Activated CD8-positive, alpha-beta T cell treated with anti-CD3 and anti-CD28 coated beads, Interleukin-2, amount 10 ng/mL, durations not matched to agents 7 days and 5 days (primary cell): ENCODE results near the gene PDE8B. TPM values are rescaled to one million over a fixed set of nuclear protein-coding genes. Genes with fewer than 3 reads are reported as not detected.

ENCODE experiments used
- ATAC-seq: fragments of 150-1000 bp; cut with Tn5 transposase; one replicate; pipeline ENCODE4 v1.10.0; 2021; ENCODE audit warnings: moderate library complexity
- CTCF ChIA-PET: fragments of 350-600 bp; sonication (Branson Sonifier 250); formaldehyde crosslinking; loops from one replicate; lab custom pipeline; 2021; ENCODE audit warnings: antibody characterized with exemption; lab: Charles Lee
- POLR2A ChIA-PET: fragments of 350-600 bp; sonication (Branson Sonifier 250); formaldehyde crosslinking; loops from one replicate; lab custom pipeline; 2021; ENCODE audit warnings: antibody characterized with exemption; lab: Charles Lee
- DNase-seq: peaks from one replicate; pipeline ENCODE4 v3.0.0-alpha.2; 2020
- H3K27ac Mint-ChIP-seq: one replicate; pipeline ENCODE4 v1.8.0; 2021; ENCODE audit warnings: mild to moderate bottlenecking, mixed read lengths
- H3K27me3 Mint-ChIP-seq: one replicate; pipeline ENCODE4 v1.8.0; 2021; ENCODE audit warnings: low read depth, mixed read lengths
- H3K36me3 Mint-ChIP-seq: one replicate; pipeline ENCODE4 v1.8.0; 2021; ENCODE audit warnings: low read depth, mixed read lengths
- H3K4me1 Mint-ChIP-seq: one replicate; pipeline ENCODE4 v1.8.0; 2021; ENCODE audit warnings: low read depth, mixed read lengths
- H3K4me3 Mint-ChIP-seq: one replicate; pipeline ENCODE4 v1.8.0; 2021; ENCODE audit warnings: mild to moderate bottlenecking, mixed read lengths
- H3K9me3 Mint-ChIP-seq: one replicate; pipeline ENCODE4 v1.8.0; 2022; ENCODE audit warnings: mixed read lengths; ENCODE audit not compliant: insufficient read depth
- total RNA-seq, 2 experiments: library from RNA; stranded (reverse); gene quantifications; one replicate each; pipeline ENCODE4 v1.2.3, GENCODE V29; 2021

The PDE8B gene
- total RNA-seq, 2 experiments from 2014 or later: not detected

- Mint-ChIP-seq H3K4me3 (no peak overlapping the region), H3K9me3 (no peaks in the 10 kb centered on the region), H3K4me1 (peaks cover 10% of the 10 kb centered on the region), H3K36me3 (peaks cover 6% of the 10 kb centered on the region), H3K27me3 (no peaks in the 10 kb centered on the region), H3K27ac (no peak overlapping the region)
- no peak for DNase-seq
- CTCF ChIA-PET: no interaction called here
- no peak for ATAC-seq
- POLR2A ChIA-PET: no interaction called here
Measured at GRCh38 chr5:77428526-77428925, 218.0 kb downstream of the PDE8B start.

- CTCF ChIA-PET: no interaction called here
- H3K27me3 Mint-ChIP-seq: no peaks in the 10 kb centered on the region
Measured at GRCh38 chr5:77430726-77431125, 220.2 kb downstream of the PDE8B start.

GRCh38 chr5:77431286-77431685, 220.8 kb downstream of the PDE8B start:
- peaks cover 11% of the 10 kb centered on the region for H3K36me3 Mint-ChIP-seq
- no peaks in the 10 kb centered on the region for H3K9me3 Mint-ChIP-seq
- POLR2A ChIA-PET: no interaction called here
- no peaks in the 10 kb centered on the region for H3K27me3 Mint-ChIP-seq
- no peak for DNase-seq
- H3K27ac Mint-ChIP-seq: no peak overlapping the region
- CTCF ChIA-PET: no interaction called here
- H3K4me1 Mint-ChIP-seq: peaks cover 10% of the 10 kb centered on the region
- no peak for ATAC-seq
- no peak overlapping the region for H3K4me3 Mint-ChIP-seq

More at GRCh38 chr5:77430726-77431125, 220.2 kb downstream of the PDE8B start:
- no peak overlapping the region for H3K4me3 Mint-ChIP-seq
- H3K36me3 Mint-ChIP-seq: peaks cover 11% of the 10 kb centered on the region
- ATAC-seq (no peak), DNase-seq (no peak)
- H3K9me3 Mint-ChIP-seq: no peaks in the 10 kb centered on the region
- no peak overlapping the region for H3K27ac Mint-ChIP-seq
- POLR2A ChIA-PET: no interaction called here
- H3K4me1 Mint-ChIP-seq: peaks cover 10% of the 10 kb centered on the region

GRCh38 chr5:77431719-77432118, 221.2 kb downstream of the PDE8B start:
- Mint-ChIP-seq H3K9me3 (no peaks in the 10 kb centered on the region), H3K4me3 (no peak overlapping the region), H3K4me1 (peaks cover 10% of the 10 kb centered on the region), H3K36me3 (peaks cover 11% of the 10 kb centered on the region), H3K27me3 (no peaks in the 10 kb centered on the region), H3K27ac (no peak overlapping the region)
- ChIA-PET POLR2A (no interaction called here), CTCF (no interaction called here)
- DNase-seq (no peak), ATAC-seq (no peak)

GRCh38 chr5:77437194-77437593, 226.7 kb downstream of the PDE8B start:
- Mint-ChIP-seq H3K27ac (no peak overlapping the region), H3K36me3 (peaks cover 10% of the 10 kb centered on the region), H3K9me3 (no peaks in the 10 kb centered on the region), H3K27me3 (no peaks in the 10 kb centered on the region), H3K4me3 (no peak overlapping the region), H3K4me1 (no peaks in the 10 kb centered on the region)
- ATAC-seq (no peak), DNase-seq (no peak)
- POLR2A ChIA-PET: no interaction called here
- CTCF ChIA-PET: interaction anchor here (0.9 to 1.6 kb wide), 4 partner anchors 10 to 292 kb away, joined by 3 to 10 read pairs (median 4); no protein-coding TSS in a partner anchor

- H3K9me3 Mint-ChIP-seq: no peaks in the 10 kb centered on the region
- ATAC-seq (no peak), DNase-seq (no peak)
- H3K27ac Mint-ChIP-seq: no peak overlapping the region
- ChIA-PET CTCF (interaction anchor here (0.9 to 1.6 kb wide), 3 partner anchors 11 to 293 kb away, joined by 3 to 10 read pairs (median 3); no protein-coding TSS in a partner anchor), POLR2A (no interaction called here)
- no peaks in the 10 kb centered on the region for H3K4me1 Mint-ChIP-seq
- H3K27me3 Mint-ChIP-seq: no peaks in the 10 kb centered on the region
- H3K4me3 Mint-ChIP-seq: no peak overlapping the region
- H3K36me3 Mint-ChIP-seq: peaks cover 6% of the 10 kb centered on the region
Measured at GRCh38 chr5:77438071-77438470, 227.6 kb downstream of the PDE8B start.

GRCh38 chr5:77443670-77444069, 233.2 kb downstream of the PDE8B start:
- peaks cover 26% of the 10 kb centered on the region for H3K36me3 Mint-ChIP-seq
- H3K4me1 Mint-ChIP-seq: no peaks in the 10 kb centered on the region
- no peaks in the 10 kb centered on the region for H3K9me3 Mint-ChIP-seq
- no peaks in the 10 kb centered on the region for H3K27me3 Mint-ChIP-seq
- DNase-seq (no peak), ATAC-seq (no peak)
- H3K4me3 Mint-ChIP-seq: no peak overlapping the region
- ChIA-PET POLR2A (no interaction called here), CTCF (no interaction called here)
- H3K27ac Mint-ChIP-seq: no peak overlapping the region

GRCh38 chr5:77444356-77444755, 233.9 kb downstream of the PDE8B start:
- ATAC-seq: no peak
- Mint-ChIP-seq H3K27me3 (no peaks in the 10 kb centered on the region), H3K36me3 (peaks cover 33% of the 10 kb centered on the region), H3K4me3 (no peak overlapping the region), H3K27ac (no peak overlapping the region), H3K4me1 (no peaks in the 10 kb centered on the region), H3K9me3 (no peaks in the 10 kb centered on the region)
- ChIA-PET CTCF (no interaction called here), POLR2A (no interaction called here)
- no peak for DNase-seq

- no peaks in the 10 kb centered on the region for H3K4me1 Mint-ChIP-seq
- ChIA-PET CTCF (no interaction called here), POLR2A (no interaction called here)
- no peak overlapping the region for H3K27ac Mint-ChIP-seq
- peaks cover 40% of the 10 kb centered on the region for H3K36me3 Mint-ChIP-seq
- no peaks in the 10 kb centered on the region for H3K9me3 Mint-ChIP-seq
- H3K27me3 Mint-ChIP-seq: no peaks in the 10 kb centered on the region
- no peak for ATAC-seq
- H3K4me3 Mint-ChIP-seq: no peak overlapping the region
- DNase-seq: no peak
Measured at GRCh38 chr5:77448831-77449230, 238.4 kb downstream of the PDE8B start.

- ATAC-seq: no peak
- Mint-ChIP-seq H3K4me3 (no peak overlapping the region), H3K36me3 (peaks cover 40% of the 10 kb centered on the region), H3K27ac (no peak overlapping the region), H3K9me3 (no peaks in the 10 kb centered on the region), H3K4me1 (no peaks in the 10 kb centered on the region), H3K27me3 (no peaks in the 10 kb centered on the region)
- DNase-seq: no peak
- ChIA-PET CTCF (no interaction called here), POLR2A (no interaction called here)
Measured at GRCh38 chr5:77449277-77449676, 238.8 kb downstream of the PDE8B start.

GRCh38 chr5:77449981-77450380, 239.5 kb downstream of the PDE8B start:
- H3K36me3 Mint-ChIP-seq: peaks cover 40% of the 10 kb centered on the region
- POLR2A ChIA-PET: no interaction called here
- no peaks in the 10 kb centered on the region for H3K4me1 Mint-ChIP-seq
- H3K27ac Mint-ChIP-seq: no peak overlapping the region
- no peak for ATAC-seq
- no peaks in the 10 kb centered on the region for H3K27me3 Mint-ChIP-seq
- H3K4me3 Mint-ChIP-seq: no peak overlapping the region
- CTCF ChIA-PET: interaction anchor here (0.9 kb wide), 1 partner anchor 23 kb away, joined by 3 read pairs; no protein-coding TSS in a partner anchor
- DNase-seq: no peak
- no peaks in the 10 kb centered on the region for H3K9me3 Mint-ChIP-seq

- ATAC-seq: no peak
- ChIA-PET POLR2A (no interaction called here), CTCF (interaction anchor here (0.7 kb wide), 1 partner anchor 571 kb away, joined by 3 read pairs; no protein-coding TSS in a partner anchor)
- no peak for DNase-seq
- peaks cover 27% of the 10 kb centered on the region for H3K36me3 Mint-ChIP-seq
- no peaks in the 10 kb centered on the region for H3K4me1 Mint-ChIP-seq
- H3K4me3 Mint-ChIP-seq: no peak overlapping the region
- H3K27ac Mint-ChIP-seq: no peak overlapping the region
- H3K9me3 Mint-ChIP-seq: no peaks in the 10 kb centered on the region
- no peaks in the 10 kb centered on the region for H3K27me3 Mint-ChIP-seq
Measured at GRCh38 chr5:77452351-77452750, 241.9 kb downstream of the PDE8B start.

GRCh38 chr5:77454123-77454522, 243.6 kb downstream of the PDE8B start:
- ChIA-PET POLR2A (no interaction called here), CTCF (interaction anchor here (1.5 kb wide), 1 partner anchor 38 kb away, joined by 5 read pairs; the partner anchor contains the start of gene WDR41)
- DNase-seq: no peak
- Mint-ChIP-seq H3K4me1 (no peaks in the 10 kb centered on the region), H3K36me3 (peaks cover 12% of the 10 kb centered on the region), H3K4me3 (no peak overlapping the region), H3K27ac (no peak overlapping the region), H3K9me3 (no peaks in the 10 kb centered on the region), H3K27me3 (no peaks in the 10 kb centered on the region)
- no peak for ATAC-seq
